MCF 10A (cell line): ENCODE results near the gene RAP1A. TPM values are rescaled to one million over a fixed set of nuclear protein-coding genes. Genes with fewer than 3 reads are reported as not detected.

Experiments used
- BruUV-seq: library from RNA; stranded (reverse); fragments of 400-500 nt; replicated peaks from 2 replicates; lab custom pipeline; 2021; lab: Mats Ljungman, UMichigan
- CTCF ChIA-PET: fragments of 300-600 bp; sonication (Branson Sonifier 250); formaldehyde crosslinking; extraction: SDS; loops from one replicate; lab custom pipeline; 2021; ENCODE audit warnings: antibody characterized with exemption, inconsistent platforms; lab: Yijun Ruan, JAX
- POLR2A ChIA-PET: fragments of 300-600, 350-650 bp; sonication (Branson Sonifier 250); formaldehyde crosslinking; extraction: SDS; loops from one replicate; lab custom pipeline; 2020; ENCODE audit warnings: antibody characterized with exemption, inconsistent platforms; lab: Yijun Ruan, JAX
- DNase-seq: peaks from one replicate; pipeline ENCODE4 v3.0.0-alpha.2; 2018; ENCODE audit not compliant: unreplicated experiment
- H3K27ac Mint-ChIP-seq: one replicate; pipeline ENCODE4 v1.8.0; 2022; ENCODE audit warnings: mild to moderate bottlenecking, low read depth, mixed read lengths; ENCODE audit not compliant: unreplicated experiment
- H3K27me3 Mint-ChIP-seq: one replicate; pipeline ENCODE4 v1.8.0; 2022; ENCODE audit warnings: mixed read lengths; ENCODE audit not compliant: insufficient read depth, unreplicated experiment
- H3K36me3 Mint-ChIP-seq: one replicate; pipeline ENCODE4 v1.8.0; 2022; ENCODE audit warnings: mild to moderate bottlenecking, moderate library complexity, mixed read lengths; ENCODE audit not compliant: insufficient read depth, unreplicated experiment
- H3K4me1 Mint-ChIP-seq: one replicate; pipeline ENCODE4 v1.8.0; 2022; ENCODE audit warnings: mixed read lengths; ENCODE audit not compliant: insufficient read depth, unreplicated experiment
- H3K4me3 Mint-ChIP-seq: one replicate; pipeline ENCODE4 v1.8.0; 2022; ENCODE audit warnings: mild to moderate bottlenecking, moderate library complexity, mixed read lengths; ENCODE audit not compliant: unreplicated experiment
- H3K9me3 Mint-ChIP-seq: one replicate; pipeline ENCODE4 v1.8.0; 2022; ENCODE audit warnings: mixed read lengths; ENCODE audit not compliant: unreplicated experiment
- CTCF ChIP-seq: fragments of 200-600 bp; IDR thresholded peaks from one replicate; pipeline ENCODE4 v1.8.0; 2022; ENCODE audit warnings: antibody characterized with exemption, mild to moderate bottlenecking; ENCODE audit not compliant: unreplicated experiment
- intact Hi-C: fragments of 100-400 bp; cut with micrococcal nuclease; formaldehyde crosslinking; loops from 2 replicates; pipeline ENCODE4 v1.14.1; 2022
- total RNA-seq: library from RNA; stranded (reverse); gene quantifications from 2 replicates; pipeline ENCODE4 v1.2.3, GENCODE V29; 2022

Gene RAP1A
- total RNA-seq, 1 experiment from 2014 or later, result 39.3 TPM

- Mint-ChIP-seq H3K27me3 (no peaks in the 10 kb centered on the region), H3K36me3 (peaks cover 6% of the 10 kb centered on the region), H3K27ac (no peak overlapping the region), H3K4me1 (peaks cover 9% of the 10 kb centered on the region), H3K4me3 (no peak overlapping the region), H3K9me3 (no peaks in the 10 kb centered on the region)
- no peak for DNase-seq
- ChIA-PET CTCF (interaction anchor here (0.8 to 4.2 kb wide), 2 partner anchors 127 to 135 kb away, joined by 3 to 25 read pairs; no protein-coding TSS in a partner anchor), POLR2A (no interaction called here)
- TF ChIP-seq CTCF, result no peak
- intact Hi-C loops, result no loop called here
- BruUV-seq, result no TSS peak
Observed at GRCh38 chr1:111643696-111644095, 24.1 kb downstream of the RAP1A start.

GRCh38 chr1:111644506-111644905 is 24.9 kb downstream of the RAP1A start:
- H3K27ac Mint-ChIP-seq, result no peak overlapping the region
- intact Hi-C loops, result no loop called here
- no peak overlapping the region for H3K4me3 Mint-ChIP-seq
- no TSS peak for BruUV-seq
- no peak for DNase-seq
- ChIA-PET CTCF (interaction anchor here (0.7 to 4.2 kb wide), 4 partner anchors 51 to 136 kb away, joined by 3 to 25 read pairs (median 4); no protein-coding TSS in a partner anchor), POLR2A (interaction anchor here (0.9 to 1.1 kb wide), 3 partner anchors 22 to 69 kb away, joined by 3 to 4 read pairs (median 3); no protein-coding TSS in a partner anchor)
- H3K27me3 Mint-ChIP-seq, result no peaks in the 10 kb centered on the region
- H3K9me3 Mint-ChIP-seq, result no peaks in the 10 kb centered on the region
- H3K36me3 Mint-ChIP-seq, result peaks cover 6% of the 10 kb centered on the region
- peaks cover 6% of the 10 kb centered on the region for H3K4me1 Mint-ChIP-seq
- TF ChIP-seq CTCF, result no peak

GRCh38 chr1:111647736-111648135 is 28.1 kb downstream of the RAP1A start:
- H3K27ac Mint-ChIP-seq, result no peak overlapping the region
- ChIA-PET CTCF (interaction anchor here (0.9 to 5.0 kb wide), 3 partner anchors 81 to 139 kb away, joined by 4 to 33 read pairs (median 25); no protein-coding TSS in a partner anchor), POLR2A (interaction anchor here (1.0 kb wide), 1 partner anchor 140 kb away, joined by 3 read pairs; no protein-coding TSS in a partner anchor)

GRCh38 chr1:111648806-111649205 is 29.2 kb downstream of the RAP1A start:
- no peak for TF ChIP-seq CTCF
- BruUV-seq, result no TSS peak
- ChIA-PET CTCF (interaction anchor here (0.6 to 5.0 kb wide), 4 partner anchors 8 to 140 kb away, joined by 3 to 33 read pairs (median 4); no protein-coding TSS in a partner anchor), POLR2A (interaction anchor here (0.6 kb wide), 1 partner anchor 10 kb away, joined by 4 read pairs; no protein-coding TSS in a partner anchor)
- Mint-ChIP-seq H3K36me3 (peaks cover 9% of the 10 kb centered on the region), H3K4me1 (peaks cover 6% of the 10 kb centered on the region), H3K27ac (no peak overlapping the region), H3K4me3 (no peak overlapping the region), H3K27me3 (no peaks in the 10 kb centered on the region), H3K9me3 (no peaks in the 10 kb centered on the region)
- intact Hi-C loops, result no loop called here
- DNase-seq, result no peak

More at GRCh38 chr1:111647736-111648135, 28.1 kb downstream of the RAP1A start:
- no peak for DNase-seq
- Mint-ChIP-seq H3K4me1 (peaks cover 6% of the 10 kb centered on the region), H3K36me3 (peaks cover 15% of the 10 kb centered on the region), H3K4me3 (no peak overlapping the region), H3K27me3 (no peaks in the 10 kb centered on the region), H3K9me3 (no peaks in the 10 kb centered on the region)
- no TSS peak for BruUV-seq
- intact Hi-C loops, result no loop called here
- no peak for TF ChIP-seq CTCF
